K562 (cell line): ENCODE results near the gene CTSH. TPM values are rescaled to one million over a fixed set of nuclear protein-coding genes. Genes with fewer than 3 reads are reported as not detected.
A peak's percentile ranks its signal among the peaks of the same experiment; 100 is the strongest.

ENCODE experiments used
- ATAC-seq: fragments of 200-7000 bp; cut with Tn5 transposase; 3 replicates; pipeline ENCODE4 v1.9.1; 2020; ENCODE audit warnings: moderate library complexity
- BruUV-seq: library from RNA; stranded (reverse); fragments of 400-500 nt; replicated peaks from 2 replicates; lab custom pipeline; 2021; lab: Mats Ljungman, UMichigan
- CTCF ChIA-PET: fragments of 300-600 bp; formaldehyde crosslinking; extraction: SDS; loops from one replicate; lab custom pipeline; 2021; ENCODE audit warnings: low intra/inter-chr PET ratio; lab: Yijun Ruan, JAX
- POLR2A ChIA-PET: fragments of 300-600, 350-650 bp; sonication (Branson Sonifier 250); formaldehyde crosslinking; extraction: SDS; loops from one replicate; lab custom pipeline; 2021; ENCODE audit warnings: antibody characterized with exemption, inconsistent platforms; lab: Yijun Ruan, JAX
- DNase-seq, 4 experiments: peaks; one replicate each; pipeline versions ENCODE4 v3.0.0 to v3.0.0-alpha.2; 2011 to 2018; ENCODE audit warnings: low spot score in 3 of 4, mixed read lengths in 3 of 4; ENCODE audit errors: extremely low read depth in 1 of 4
- FAIRE-seq: peaks from 2 replicates; lab custom pipeline; 2011; peaks lifted over from hg19 to GRCh38; lab: Jason Lieb, UNC
- H2AFZ ChIP-seq: 2 replicates; pipeline ENCODE4 v1.6.0; 2011; ENCODE audit warnings: low read depth, low read length, control low read depth, inconsistent platforms
- H3K27ac ChIP-seq: fragments of 200-600 bp; 3 replicates; pipeline ENCODE4 v1.8.0; 2011; ENCODE audit warnings: low read depth, mild to moderate bottlenecking, control low read depth, inconsistent platforms, low read length, moderate library complexity, mixed read lengths; ENCODE audit errors: extremely low read depth
- H3K27me3 ChIP-seq, 2 experiments: fragments of 300-600 bp in 1 of 2; 2 replicates in 1 of 2; 3 replicates in 1 of 2; pipeline versions ENCODE4 v1.6.0 to v1.8.0; 2011; ENCODE audit warnings: inconsistent platforms in 2 of 2, low read length in 2 of 2, mild to moderate bottlenecking in 1 of 2, mixed read lengths in 1 of 2, moderate library complexity in 1 of 2; ENCODE audit not compliant: control insufficient read depth in 2 of 2, insufficient read depth in 2 of 2
- H3K36me3 ChIP-seq: fragments of 300-600 bp; 3 replicates; pipeline ENCODE4 v1.8.0; 2011; ENCODE audit warnings: mild to moderate bottlenecking, low read length, inconsistent platforms; ENCODE audit not compliant: control insufficient read depth, insufficient read depth
- H3K4me1 ChIP-seq, 2 experiments: fragments of 200-600 bp in 1 of 2; replicated peaks in 1 of 2; 2 replicates in 1 of 2; 3 replicates in 1 of 2; pipeline versions ENCODE4 v1.5.1 to v1.8.0; 2011; ENCODE audit warnings: inconsistent platforms in 2 of 2, low read length in 2 of 2, mild to moderate bottlenecking in 1 of 2, mixed read lengths in 1 of 2, moderate library complexity in 1 of 2; ENCODE audit not compliant: control insufficient read depth in 2 of 2, insufficient read depth in 2 of 2
- H3K4me2 ChIP-seq: 2 replicates; pipeline ENCODE4 v1.6.1; 2011; ENCODE audit warnings: low read length, control low read depth, inconsistent platforms, mixed read lengths; ENCODE audit not compliant: insufficient read depth
- H3K4me3 ChIP-seq: fragments of 200-600 bp; sonication (generic), shearing (Covaris generic); 2 replicates; pipeline ENCODE4 v1.5.1; 2016; ENCODE audit warnings: control low read depth, inconsistent platforms
- H3K79me2 ChIP-seq: fragments of 200-600 bp; 3 replicates; pipeline ENCODE4 v1.8.0; 2011; ENCODE audit warnings: low read length, inconsistent platforms; ENCODE audit not compliant: control insufficient read depth, insufficient read depth
- H3K9ac ChIP-seq, 2 experiments: 2 replicates each; pipeline versions ENCODE4 v1.6.0 to v1.6.1; 2011; ENCODE audit warnings: low read depth in 2 of 2, low read length in 2 of 2, control low read depth in 1 of 2, inconsistent platforms in 1 of 2, mild to moderate bottlenecking in 1 of 2, mixed read lengths in 1 of 2; ENCODE audit not compliant: insufficient read depth in 1 of 2
- H3K9me1 ChIP-seq: one replicate; pipeline ENCODE4 v1.6.0; 2011; ENCODE audit warnings: inconsistent platforms, mild to moderate bottlenecking, low read length, moderate library complexity; ENCODE audit not compliant: control insufficient read depth, insufficient read depth
- H3K9me3 ChIP-seq: replicated peaks from 2 replicates; pipeline ENCODE4 v1.5.1; 2011; ENCODE audit warnings: low read depth, low read length, inconsistent platforms; ENCODE audit not compliant: control insufficient read depth, insufficient read depth
- H4K20me1 ChIP-seq: replicated peaks from 2 replicates; pipeline ENCODE4 v1.6.1; 2011; ENCODE audit warnings: low read length, inconsistent platforms, mixed read lengths; ENCODE audit not compliant: control insufficient read depth, insufficient read depth
- ARID2 ChIP-seq: fragments of 450-650 bp; IDR thresholded peaks from 2 replicates; pipeline ENCODE4 v1.6.1; 2017; ENCODE audit warnings: antibody characterized with exemption, mild to moderate bottlenecking
- CLOCK ChIP-seq: fragments of 250-450 bp; sonication (Bioruptor Pico); IDR thresholded peaks from 2 replicates; pipeline ENCODE4 v1.4.0; 2020; ENCODE audit warnings: mild to moderate bottlenecking, moderate library complexity, borderline replicate concordance
- RNF2 ChIP-seq: sonication (generic); IDR thresholded peaks from 2 replicates; pipeline ENCODE4 v1.6.1; 2016
- ZBTB49 ChIP-seq: sonication (generic); formaldehyde crosslinking; IDR thresholded peaks from 2 replicates; pipeline ENCODE4 v1.8.0; 2022; ENCODE audit warnings: missing genetic modification reagents, mild to moderate bottlenecking, borderline replicate concordance
- ZFP91 ChIP-seq: sonication (generic); formaldehyde crosslinking; IDR thresholded peaks from 2 replicates; pipeline ENCODE4 v1.8.0; 2022; ENCODE audit warnings: mild to moderate bottlenecking, missing genetic modification reagents
- ZNF3 ChIP-seq: fragments of 250-450 bp; sonication (Bioruptor Pico); IDR thresholded peaks from 2 replicates; pipeline ENCODE4 v1.5.0; 2021; ENCODE audit warnings: mild to moderate bottlenecking, moderate library complexity
- ZNF551 ChIP-seq: fragments of 250-450 bp; sonication (Bioruptor Pico); IDR thresholded peaks from 2 replicates; pipeline ENCODE4 v1.5.0; 2021; ENCODE audit warnings: mild to moderate bottlenecking, moderate library complexity
- WGBS: fragments of 100-300 bp; shearing (Covaris generic); methylation state at CpG from one replicate; pipeline ENCODE4 v1.1.6; 2016; ENCODE audit warnings: low coverage, mixed read lengths; ENCODE audit not compliant: insufficient coverage; ENCODE audit errors: missing lambda C conversion rate; 5-methylcytosine and 5-hydroxymethylcytosine counted together
- in situ Hi-C: fragments of 300-500 bp; cut with MboI; formaldehyde crosslinking; loops from 4 replicates; pipeline ENCODE4 v1.15.0; 2018; ENCODE audit warnings: inconsistent platforms, mixed read lengths
- intact Hi-C: fragments of 100-400 bp; cut with micrococcal nuclease; formaldehyde crosslinking; loops from 2 replicates; pipeline ENCODE4 v1.14.2; 2022
- polyA plus RNA-seq, 8 experiments: library from polyadenylated mRNA; depleted of rRNA in 4 of 8; stranded (reverse) in 5 of 8; unstranded in 3 of 8; fragments of >200 nt; fragmentation: Nextera tagmentation in 2 of 8; fragmentation: Illumina TruSeq in 1 of 8; extraction: Ambion mirVana in 2 of 8; extraction: Trizol in 1 of 8; gene quantifications; 2 replicates each; pipeline versions ENCODE4 v1.2.1 to v1.2.3, GENCODE V29; 2011 to 2014; ENCODE audit warnings: inconsistent platforms in 1 of 8, missing spikeins in 1 of 8
- total RNA-seq, 7 experiments: library from RNA; depleted of rRNA in 6 of 7; stranded (reverse); fragments of >200 nt in 6 of 7; fragmentation: Illumina TruSeq in 2 of 7; extraction: Trizol in 2 of 7; gene quantifications; 2 replicates each; pipeline versions ENCODE4 v1.2.1 to v1.2.3, GENCODE V29; 2011 to 2021; ENCODE audit warnings: low replicate concordance in 1 of 7

CTSH gene
- total and polyA plus RNA-seq, 9 of the 15 experiments (the other 6 are each of a cell fraction or from before 2014, with no cell fraction given) = 15.0 to 462 (median 173) TPM

GRCh38 chr15:78942741-78943140, 2.1 kb downstream of the CTSH start:
- no peaks in the 10 kb centered on the region for H3K9me3 ChIP-seq
- DNase-seq (no peak), ATAC-seq (no peak), FAIRE-seq (no peak)
- peak overlapping the region; percentile 21 to 59; a peak in 2 of 4 replicates for H3K9ac ChIP-seq
- 61% methylated on average over 4 of the region's 4 CpGs for WGBS
- H2AFZ ChIP-seq = no peak overlapping the region
- peaks cover 22 to 28% of the 10 kb centered on the region in 2 experiments for H3K4me1 ChIP-seq
- peak overlapping the region; percentile 87 for H3K4me3 ChIP-seq
- intact Hi-C loops = no loop called here
- no TSS peak for BruUV-seq
- H4K20me1 ChIP-seq = no peaks in the 10 kb centered on the region
- POLR2A ChIA-PET = interaction anchor here (2.4 kb wide), 1 partner anchor 9 kb away, joined by 8 read pairs; no protein-coding TSS in a partner anchor
- H3K27me3 ChIP-seq = no peaks in the 10 kb centered on the region
- H3K9me1 ChIP-seq = no peaks in the 10 kb centered on the region
- peaks cover 40% of the 10 kb centered on the region for H3K79me2 ChIP-seq
- TF ChIP-seq RNF2 (no peak), ZNF3 (CRISPR knock-in tag) (no peak), ZNF551 (no peak), CLOCK (CRISPR knock-in tag) (no peak), ARID2 (no peak), ZFP91 (CRISPR knock-in tag) (no peak), ZBTB49 (CRISPR knock-in tag) (no peak)
- TF ChIP-seq, all 486 proteins: peak for 0
- H3K27ac ChIP-seq = 0 out of 3 replicates have a peak overlapping the region, but pooled peaks have one; percentile 28
- CTCF ChIA-PET = no interaction called here
- H3K4me2 ChIP-seq = peak overlapping the region; percentile 92
- H3K36me3 ChIP-seq = peaks cover 13% of the 10 kb centered on the region; the same call in 1 of the 3 replicates
- in situ Hi-C loops = no loop called here
